ENCODE results near the gene TUBGCP6.

DNA sequence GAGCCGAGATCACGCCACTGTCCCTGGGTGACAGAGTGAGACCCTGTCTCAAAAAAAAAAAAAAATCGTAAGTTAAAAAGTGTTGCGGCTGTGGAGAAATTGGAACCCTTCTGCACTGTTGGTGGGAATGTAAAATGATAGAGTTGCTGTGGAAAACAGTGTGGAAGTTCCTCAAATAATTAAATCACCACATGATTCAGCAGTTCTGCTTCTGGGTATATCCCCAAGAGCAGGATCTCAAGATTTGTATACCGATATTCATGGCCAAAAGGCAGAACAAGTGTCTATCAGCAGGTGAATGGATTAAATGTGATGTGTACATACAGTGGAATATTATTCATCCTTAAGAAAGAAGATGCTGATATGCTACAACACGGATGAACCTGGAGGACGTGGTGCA is 40.3 kb downstream of the TUBGCP6 start:
- no peak for TF ChIP-seq CTCF (IDR thresholded peaks at IDR 0.05)
- no peak for TF ChIP-seq ZFX (IDR thresholded peaks at IDR 0.05; ENCODE audit: borderline replicate concordance)
